MM.1S (cell line): ENCODE results near the gene MYMK.

ENCODE experiments used
- DNase-seq: peaks from one replicate; pipeline ENCODE4 v3.0.0-alpha.2; 2015
- H2AFZ ChIP-seq: fragments of 300-600 bp; sonication (generic); 2 replicates; pipeline ENCODE4 v1.6.0; 2016; ENCODE audit warnings: antibody characterized with exemption, low read length
- H3F3A ChIP-seq: fragments of 300-600 bp; sonication (generic); 2 replicates; pipeline ENCODE4 v1.6.1; 2016; ENCODE audit warnings: mild to moderate bottlenecking, antibody characterized with exemption, low read length, moderate library complexity, mixed read lengths; ENCODE audit not compliant: insufficient read depth
- H3K27ac ChIP-seq: fragments of 300-600 bp; sonication (generic); 2 replicates; pipeline ENCODE4 v1.5.1; 2016; ENCODE audit warnings: mild to moderate bottlenecking, low read length
- H3K27me3 ChIP-seq: fragments of 300-600 bp; sonication (generic); replicated peaks from 2 replicates; pipeline ENCODE4 v1.6.0; 2016; ENCODE audit warnings: low read length; ENCODE audit not compliant: insufficient read depth
- H3K36me3 ChIP-seq: fragments of 300-600 bp; sonication (generic); replicated peaks from 2 replicates; pipeline ENCODE4 v1.6.1; 2016; ENCODE audit warnings: mild to moderate bottlenecking, low read length, mixed read lengths; ENCODE audit not compliant: insufficient read depth
- H3K4me1 ChIP-seq: fragments of 300-600 bp; sonication (generic); 2 replicates; pipeline ENCODE4 v1.6.1; 2016; ENCODE audit warnings: low read length, mixed read lengths
- H3K4me2 ChIP-seq: fragments of 300-600 bp; sonication (generic); 2 replicates; pipeline ENCODE4 v1.6.0; 2016; ENCODE audit warnings: low read depth, low read length
- H3K4me3 ChIP-seq: fragments of 300-600 bp; sonication (generic); 2 replicates; pipeline ENCODE4 v1.5.1; 2016; ENCODE audit warnings: low read length, mixed read lengths
- H3K79me2 ChIP-seq: fragments of 300-600 bp; sonication (generic); 2 replicates; pipeline ENCODE4 v1.6.1; 2016; ENCODE audit warnings: mixed run types, low read length, mixed read lengths
- H3K9ac ChIP-seq: fragments of 300-600 bp; sonication (generic); 2 replicates; pipeline ENCODE4 v1.6.1; 2016; ENCODE audit warnings: low read length, mixed read lengths
- H3K9me2 ChIP-seq: fragments of 300-600 bp; sonication (generic); replicated peaks from 2 replicates; pipeline ENCODE4 v1.6.1; 2016; ENCODE audit warnings: mild to moderate bottlenecking, low read length, mixed read lengths; ENCODE audit not compliant: insufficient read depth
- H3K9me3 ChIP-seq: fragments of 300-600 bp; sonication (generic); replicated peaks from 2 replicates; pipeline ENCODE4 v1.6.1; 2016; ENCODE audit warnings: mild to moderate bottlenecking, low read length, mixed read lengths; ENCODE audit not compliant: insufficient read depth
- H4K20me1 ChIP-seq: fragments of 300-600 bp; sonication (generic); 2 replicates; pipeline ENCODE4 v1.6.1; 2016; ENCODE audit warnings: mild to moderate bottlenecking, low read length, moderate library complexity, mixed read lengths; ENCODE audit not compliant: insufficient read depth
- CTCF ChIP-seq: fragments of 300-600 bp; sonication (generic); IDR thresholded peaks from 2 replicates; pipeline ENCODE4 v1.5.1; 2016; ENCODE audit warnings: antibody characterized with exemption, low read length, mixed read lengths
- EZH2 ChIP-seq: fragments of 300-600 bp; sonication (generic); optimal IDR thresholded peaks from 2 replicates; pipeline ENCODE3; 2017; ENCODE audit warnings: low read depth, mild to moderate bottlenecking, antibody characterized with exemption, low read length, mixed read lengths
- EZH2phosphoT487 ChIP-seq: fragments of 300-600 bp; sonication (generic); IDR thresholded peaks from 2 replicates; pipeline ENCODE4 v1.6.1; 2018; ENCODE audit warnings: antibody characterized with exemption, low read length

MYMK gene

GRCh38 chr9:133474853-133475252 is 49.9 kb downstream of the MYMK start:
- H2AFZ ChIP-seq, result no peak overlapping the region
- DNase-seq, result no peak
- H3K4me2 ChIP-seq, result no peak overlapping the region
- no peaks in the 10 kb centered on the region for H3K9me3 ChIP-seq
- H3K79me2 ChIP-seq, result no peaks in the 10 kb centered on the region
- H3K9me2 ChIP-seq, result no peaks in the 10 kb centered on the region
- no peak overlapping the region for H3K9ac ChIP-seq
- no peaks in the 10 kb centered on the region for H3K36me3 ChIP-seq
- H3F3A ChIP-seq, result no peaks in the 10 kb centered on the region
- H3K4me3 ChIP-seq, result no peak overlapping the region
- no peak overlapping the region for H3K27ac ChIP-seq
- TF ChIP-seq EZH2phosphoT487 (no peak), CTCF (no peak), EZH2 (no peak)
- peaks cover 11% of the 10 kb centered on the region for H3K4me1 ChIP-seq
- no peaks in the 10 kb centered on the region for H4K20me1 ChIP-seq
- peaks cover 6% of the 10 kb centered on the region for H3K27me3 ChIP-seq

- H3K36me3 ChIP-seq, result no peaks in the 10 kb centered on the region
- no peak overlapping the region for H3K4me3 ChIP-seq
- H3K9ac ChIP-seq, result no peak overlapping the region
- H3F3A ChIP-seq, result no peaks in the 10 kb centered on the region
- no peak overlapping the region for H3K4me2 ChIP-seq
- H3K27ac ChIP-seq, result no peak overlapping the region
- no peak for TF ChIP-seq EZH2
- no peak for TF ChIP-seq CTCF
- no peak for TF ChIP-seq EZH2phosphoT487
- no peak for DNase-seq
- H3K27me3 ChIP-seq, result no peaks in the 10 kb centered on the region
- no peaks in the 10 kb centered on the region for H3K79me2 ChIP-seq
- no peaks in the 10 kb centered on the region for H3K9me2 ChIP-seq
- no peaks in the 10 kb centered on the region for H4K20me1 ChIP-seq
- no peak overlapping the region for H2AFZ ChIP-seq
- no peaks in the 10 kb centered on the region for H3K9me3 ChIP-seq
- H3K4me1 ChIP-seq, result peaks cover 7% of the 10 kb centered on the region
These were observed 50.5 kb downstream of the MYMK start for GRCh38 chr9:133474215-133474614.

GRCh38 chr9:133473743-133474142 is 51.0 kb downstream of the MYMK start:
- no peaks in the 10 kb centered on the region for H3K9me3 ChIP-seq
- peaks cover 7% of the 10 kb centered on the region for H3K4me1 ChIP-seq
- H3F3A ChIP-seq, result no peaks in the 10 kb centered on the region
- H3K4me2 ChIP-seq, result no peak overlapping the region
- no peak overlapping the region for H3K27ac ChIP-seq
- H4K20me1 ChIP-seq, result no peaks in the 10 kb centered on the region
- no peaks in the 10 kb centered on the region for H3K9me2 ChIP-seq
- no peaks in the 10 kb centered on the region for H3K79me2 ChIP-seq
- H3K36me3 ChIP-seq, result no peaks in the 10 kb centered on the region
- H3K27me3 ChIP-seq, result no peaks in the 10 kb centered on the region
- no peak overlapping the region for H3K4me3 ChIP-seq
- no peak overlapping the region for H3K9ac ChIP-seq
- DNase-seq, result no peak
- TF ChIP-seq EZH2 (no peak), CTCF (no peak), EZH2phosphoT487 (no peak)
- H2AFZ ChIP-seq, result no peak overlapping the region
